ENCODE data around the gene CSF1.

- TF ChIP-seq POLR2A (IDR thresholded peaks at IDR 0.05): no peak
- no peak for TF ChIP-seq CTCF (IDR thresholded peaks at IDR 0.05)
Measured at GRCh38 chr1:109906160-109906838, 4.3 kb upstream of the CSF1 start.
